HG02973 (cell line): ENCODE data around the gene PPFIBP1.
A peak's percentile ranks its signal among the peaks of the same experiment; 100 is the strongest.
"Not testable (repeated sequence)": the region's sequence is repeated elsewhere in the genome, so short reads cannot be mapped to it uniquely, and the experiment has no call there.

Source experiments
- ATAC-seq: cut with Tn5 transposase; IDR thresholded peaks from one replicate; pipeline ENCODE4 v1.9.1; 2021; ENCODE audit warnings: moderate library complexity; ENCODE audit not compliant: unreplicated experiment

PPFIBP1 gene

GRCh38 chr12:27588075-27588730, 64.2 kb downstream of the PPFIBP1 start:
- not testable (repeated sequence) for ATAC-seq

- no peak for ATAC-seq
These were observed 64.8 kb downstream of the PPFIBP1 start for GRCh38 chr12:27588776-27589175.

GRCh38 chr12:27589419-27589818, 65.4 kb downstream of the PPFIBP1 start:
- no peak for ATAC-seq

- ATAC-seq, result not testable (repeated sequence)
These were observed 67.7 kb downstream of the PPFIBP1 start for GRCh38 chr12:27591698-27592097.

GRCh38 chr12:27592548-27592947, 68.5 kb downstream of the PPFIBP1 start:
- ATAC-seq, result peak; percentile 50

GRCh38 chr12:27593266-27593665, 69.3 kb downstream of the PPFIBP1 start:
- no peak for ATAC-seq

GRCh38 chr12:27595231-27595642, 71.2 kb downstream of the PPFIBP1 start:
- ATAC-seq, result no peak

GRCh38 chr12:27598866-27599265, 74.9 kb downstream of the PPFIBP1 start:
- not testable (repeated sequence) for ATAC-seq

- ATAC-seq, result not testable (repeated sequence)
These were observed 77.2 kb downstream of the PPFIBP1 start for GRCh38 chr12:27601056-27601828.

GRCh38 chr12:27602516-27602915, 78.5 kb downstream of the PPFIBP1 start:
- no peak for ATAC-seq

- ATAC-seq, result no peak
These were observed 80.4 kb downstream of the PPFIBP1 start for GRCh38 chr12:27604431-27604830.

- no peak for ATAC-seq
These were observed 83.0 kb downstream of the PPFIBP1 start for GRCh38 chr12:27606986-27607385.

- ATAC-seq, result no peak
These were observed 83.6 kb downstream of the PPFIBP1 start for GRCh38 chr12:27607591-27607990.

GRCh38 chr12:27608890-27609289, 84.9 kb downstream of the PPFIBP1 start:
- no peak for ATAC-seq

- no peak for ATAC-seq
These were observed 86.4 kb downstream of the PPFIBP1 start for GRCh38 chr12:27610374-27610773.

GRCh38 chr12:27614386-27614785, 90.4 kb downstream of the PPFIBP1 start:
- ATAC-seq, result no peak

GRCh38 chr12:27614866-27615265, 90.9 kb downstream of the PPFIBP1 start:
- no peak for ATAC-seq

- no peak for ATAC-seq
These were observed 91.4 kb downstream of the PPFIBP1 start for GRCh38 chr12:27615331-27615891.

- no peak for ATAC-seq
These were observed 92.5 kb downstream of the PPFIBP1 start for GRCh38 chr12:27616356-27617142.

GRCh38 chr12:27618836-27619235, 94.8 kb downstream of the PPFIBP1 start:
- ATAC-seq, result no peak

- no peak for ATAC-seq
These were observed 95.3 kb downstream of the PPFIBP1 start for GRCh38 chr12:27619308-27619707.
